CD8-positive, alpha-beta memory T cell (primary cell): ENCODE measurements around the gene BBS7. TPM values are rescaled to one million over a fixed set of nuclear protein-coding genes. Genes with fewer than 3 reads are reported as not detected.

Source experiments
- CTCF ChIA-PET: fragments of 350-600 bp; sonication (Branson Sonifier 250); formaldehyde crosslinking; loops from one replicate; lab custom pipeline; 2021; ENCODE audit warnings: antibody characterized with exemption; lab: Charles Lee
- POLR2A ChIA-PET: fragments of 350-600 bp; sonication (Branson Sonifier 250); formaldehyde crosslinking; loops from one replicate; lab custom pipeline; 2021; ENCODE audit warnings: antibody characterized with exemption; lab: Charles Lee
- DNase-seq, 5 donors: peaks; one replicate each; pipeline versions ENCODE4 v3.0.0 to v3.0.0-alpha.2; 2020 to 2022; ENCODE audit warnings: mixed read lengths in 1 of 5
- H3K27ac ChIP-seq: one replicate; pipeline ENCODE4 v1.7.0; 2013; ENCODE audit warnings: low read depth, mild to moderate bottlenecking, low read length, moderate library complexity
- H3K27me3 ChIP-seq: 2 replicates; pipeline ENCODE4 v1.7.0; 2013; ENCODE audit warnings: low read length, mild to moderate bottlenecking; ENCODE audit not compliant: insufficient read depth, poor library complexity, severe bottlenecking
- H3K36me3 ChIP-seq: 2 replicates; pipeline ENCODE4 v1.7.0; 2013; ENCODE audit warnings: mild to moderate bottlenecking, low read length, moderate library complexity; ENCODE audit not compliant: insufficient read depth
- H3K4me1 ChIP-seq: 2 replicates; pipeline ENCODE4 v1.7.0; 2013; ENCODE audit warnings: mild to moderate bottlenecking, low read length, moderate library complexity; ENCODE audit not compliant: insufficient read depth
- H3K4me3 ChIP-seq: 2 replicates; pipeline ENCODE4 v1.7.0; 2013; ENCODE audit warnings: mild to moderate bottlenecking, low read length
- H3K9me3 ChIP-seq: 2 replicates; pipeline ENCODE4 v1.7.0; 2013; ENCODE audit warnings: mild to moderate bottlenecking, low read length
- H3K27ac Mint-ChIP-seq, 8 donors: one replicate each; pipeline ENCODE4 v1.8.0; 2020 to 2021; ENCODE audit warnings: mixed read lengths in 8 of 8, mild to moderate bottlenecking in 6 of 8, inconsistent platforms in 3 of 8, moderate library complexity in 3 of 8
- H3K27me3 Mint-ChIP-seq, 2 donors: one replicate each; pipeline ENCODE4 v1.8.0; 2020 to 2021; ENCODE audit warnings: mixed read lengths in 2 of 2, mild to moderate bottlenecking in 1 of 2, moderate library complexity in 1 of 2
- H3K36me3 Mint-ChIP-seq, 3 donors: one replicate each; pipeline ENCODE4 v1.8.0; 2020 to 2021; ENCODE audit warnings: mixed read lengths in 3 of 3, inconsistent platforms in 1 of 3, mild to moderate bottlenecking in 1 of 3
- H3K4me1 Mint-ChIP-seq, 3 donors: one replicate each; pipeline ENCODE4 v1.8.0; 2020 to 2021; ENCODE audit warnings: mixed read lengths in 3 of 3, inconsistent platforms in 1 of 3, mild to moderate bottlenecking in 1 of 3
- H3K4me3 Mint-ChIP-seq, 7 donors: one replicate each; pipeline ENCODE4 v1.8.0; 2020 to 2021; ENCODE audit warnings: mixed read lengths in 7 of 7, mild to moderate bottlenecking in 6 of 7, moderate library complexity in 4 of 7, inconsistent platforms in 2 of 7
- H3K9me3 Mint-ChIP-seq, 5 donors: one replicate each; pipeline ENCODE4 v1.8.0; 2020 to 2022; ENCODE audit warnings: mixed read lengths in 5 of 5, mild to moderate bottlenecking in 3 of 5, moderate library complexity in 2 of 5, inconsistent platforms in 1 of 5
- polyA plus RNA-seq: library from polyadenylated mRNA; unstranded; fragments of 300-500 nt; fragmentation: Illumina TruSeq; gene quantifications from one replicate; pipeline ENCODE4 v1.2.3, GENCODE V29; 2021
- total RNA-seq, 2 experiments: library from RNA; stranded (reverse); gene quantifications; one replicate each; pipeline ENCODE4 v1.2.3, GENCODE V29; 2021

Gene BBS7
- total RNA-seq, result 10 to 100 TPM; 23.3 to 23.4 TPM
- 10.8 TPM for polyA plus RNA-seq

GRCh38 chr4:121869841-121870822 lies at the start of gene BBS7:
Gene BBS7, minus strand, starts transcription at chr4:121870474. Its CDS starts 161 bp downstream, at chr4:121870313.
- Mint-ChIP-seq H3K4me1 (peaks cover 22 to 26% (median 22%) of the 10 kb centered on the region in 3 donors), H3K9me3 (no peaks in the 10 kb centered on the region), H3K27me3 (peaks cover 12 to 28% of the 10 kb centered on the region in 2 donors), H3K27ac (peak within 1 kb of the TSS; percentile 83 to 98 (median 95)), H3K4me3 (peak within 1 kb of the TSS; percentile 92 to 99 (median 97)), H3K36me3 (peaks cover 7 to 25% (median 13%) of the 10 kb centered on the region in 3 donors)
- peak within 1 kb of the TSS; percentile 78 for H3K4me3 ChIP-seq
- DNase-seq, result peak; percentile 91 to 96 (median 91)
- ChIA-PET POLR2A (interaction anchor here (0.6 to 1.1 kb wide), 2 partner anchors 9 to 46 kb away, joined by 3 to 7 read pairs; no protein-coding TSS in a partner anchor), CTCF (interaction anchor here (1.4 kb wide), 1 partner anchor 31 kb away, joined by 3 read pairs; no protein-coding TSS in a partner anchor)
- no peaks in the 10 kb centered on the region for H3K9me3 ChIP-seq
- H3K36me3 ChIP-seq, result no peaks in the 10 kb centered on the region
- H3K27me3 ChIP-seq, result no peaks in the 10 kb centered on the region
- H3K27ac ChIP-seq, result peak within 1 kb of the TSS; percentile 71
- peaks cover 7% of the 10 kb centered on the region for H3K4me1 ChIP-seq

DNA sequence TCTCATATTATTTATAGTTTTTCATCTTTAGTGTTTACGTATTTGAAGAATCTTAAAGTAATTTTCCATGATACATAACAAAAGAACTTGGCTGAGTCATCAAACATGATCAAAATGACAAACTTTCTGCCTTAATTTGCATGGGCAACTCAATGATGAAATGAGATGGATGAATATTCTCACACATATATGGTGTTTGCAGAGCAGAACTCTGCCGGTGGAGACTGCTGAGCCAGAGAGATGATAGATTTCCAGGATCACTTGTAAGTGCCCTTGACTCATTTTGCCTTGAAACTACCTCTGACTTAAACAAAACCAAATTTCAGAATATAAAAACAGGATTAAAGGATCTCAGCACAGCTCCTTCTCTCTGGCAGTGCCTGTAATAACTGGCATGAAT lies 43.4 kb upstream of the BBS7 start:
- no peaks in the 10 kb centered on the region for H3K4me1 ChIP-seq
- CTCF ChIA-PET, result no interaction called here
- H3K4me3 Mint-ChIP-seq, result no peak overlapping the region

DNA sequence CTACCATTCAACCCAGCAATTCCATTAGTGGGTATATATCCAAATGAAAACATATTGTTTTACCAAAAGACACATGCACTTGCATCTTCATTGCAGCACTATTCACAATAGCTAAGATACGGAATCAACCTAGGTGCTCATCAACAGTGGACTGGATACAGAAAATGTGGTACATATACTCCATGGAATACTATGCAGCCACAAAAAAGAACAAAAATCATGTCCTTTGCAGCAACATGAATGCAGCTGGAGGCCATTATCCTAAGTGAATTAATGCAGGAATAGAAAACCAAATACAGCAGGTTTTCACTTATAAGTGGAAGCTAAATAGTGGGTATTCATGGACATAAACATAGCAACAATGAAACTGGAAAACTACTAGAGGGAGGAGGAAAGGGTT lies 38.1 kb upstream of the BBS7 start:
- H3K27me3 ChIP-seq, result no peaks in the 10 kb centered on the region
- ChIA-PET CTCF (no interaction called here), POLR2A (no interaction called here)
- no peaks in the 10 kb centered on the region for H3K36me3 ChIP-seq
- DNase-seq, result no peak
- no peaks in the 10 kb centered on the region for H3K4me1 Mint-ChIP-seq
- H3K4me3 ChIP-seq, result no peak overlapping the region
- H3K27ac ChIP-seq, result no peak overlapping the region
- no peak overlapping the region for H3K4me3 Mint-ChIP-seq
- H3K9me3 ChIP-seq, result no peaks in the 10 kb centered on the region
- no peaks in the 10 kb centered on the region for H3K9me3 Mint-ChIP-seq
- no peaks in the 10 kb centered on the region for H3K4me1 ChIP-seq
- H3K27ac Mint-ChIP-seq, result no peak overlapping the region
- peaks cover 2 to 14% of the 10 kb centered on the region in 2 donors for H3K27me3 Mint-ChIP-seq
- peaks cover 0 to 2% (median 0%) of the 10 kb centered on the region in 3 donors for H3K36me3 Mint-ChIP-seq

More for the DNA sequence above, 43.4 kb upstream of the BBS7 start:
- Mint-ChIP-seq H3K4me1 (peaks cover 7 to 10% (median 8%) of the 10 kb centered on the region in 3 donors), H3K9me3 (no peaks in the 10 kb centered on the region), H3K27me3 (peaks cover 0 to 8% of the 10 kb centered on the region in 2 donors), H3K36me3 (peaks cover 0 to 3% (median 0%) of the 10 kb centered on the region in 3 donors), H3K27ac (no peak overlapping the region)
- Histone ChIP-seq H3K9me3 (no peaks in the 10 kb centered on the region), H3K27me3 (no peaks in the 10 kb centered on the region), H3K36me3 (no peaks in the 10 kb centered on the region), H3K27ac (no peak overlapping the region), H3K4me3 (no peak overlapping the region)
- DNase-seq, result no peak
- POLR2A ChIA-PET, result no interaction called here

- H3K27ac Mint-ChIP-seq, result no peak overlapping the region
- no peaks in the 10 kb centered on the region for H3K9me3 ChIP-seq
- H3K36me3 ChIP-seq, result no peaks in the 10 kb centered on the region
- peaks cover 6 to 8% (median 7%) of the 10 kb centered on the region in 3 donors for H3K4me1 Mint-ChIP-seq
- peak; percentile 33 to 57 (median 38) for DNase-seq
- ChIA-PET POLR2A (no interaction called here), CTCF (interaction anchor here (0.8 to 2.1 kb wide), 16 partner anchors 15 to 1032 kb away, joined by 3 to 24 read pairs (median 4); partner anchors contain the start of gene BBS7)
- no peak overlapping the region for H3K27ac ChIP-seq
- H3K27me3 ChIP-seq, result no peaks in the 10 kb centered on the region
- H3K4me1 ChIP-seq, result peaks cover 3% of the 10 kb centered on the region
- H3K27me3 Mint-ChIP-seq, result peaks cover 5 to 12% of the 10 kb centered on the region in 2 donors
- no peaks in the 10 kb centered on the region for H3K9me3 Mint-ChIP-seq
- H3K4me3 ChIP-seq, result no peak overlapping the region
- peaks cover 0 to 2% (median 0%) of the 10 kb centered on the region in 3 donors for H3K36me3 Mint-ChIP-seq
- no peak overlapping the region for H3K4me3 Mint-ChIP-seq
These were observed 30.1 kb upstream of the BBS7 start for GRCh38 chr4:121900132-121900983.

DNA sequence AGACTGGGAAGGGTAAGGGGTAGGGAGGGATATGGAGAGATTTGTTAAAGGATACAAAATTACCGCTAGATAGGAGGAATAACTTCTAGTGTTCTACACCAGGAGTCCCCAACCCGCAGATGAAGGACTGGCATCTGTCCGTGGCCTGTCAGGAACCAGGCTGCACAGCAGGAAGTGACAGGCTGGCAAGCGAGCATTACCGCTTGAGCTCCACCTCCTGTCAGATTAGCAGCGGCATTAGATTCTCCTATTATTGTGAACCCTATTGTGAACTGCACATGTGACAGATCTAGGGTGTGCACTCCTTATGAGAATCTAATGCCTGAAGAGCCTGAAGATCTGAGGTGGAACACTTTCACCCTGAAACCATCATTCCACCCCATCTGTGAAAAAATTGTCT lies 27.9 kb upstream of the BBS7 start:
- H3K9me3 ChIP-seq, result no peaks in the 10 kb centered on the region

DNA sequence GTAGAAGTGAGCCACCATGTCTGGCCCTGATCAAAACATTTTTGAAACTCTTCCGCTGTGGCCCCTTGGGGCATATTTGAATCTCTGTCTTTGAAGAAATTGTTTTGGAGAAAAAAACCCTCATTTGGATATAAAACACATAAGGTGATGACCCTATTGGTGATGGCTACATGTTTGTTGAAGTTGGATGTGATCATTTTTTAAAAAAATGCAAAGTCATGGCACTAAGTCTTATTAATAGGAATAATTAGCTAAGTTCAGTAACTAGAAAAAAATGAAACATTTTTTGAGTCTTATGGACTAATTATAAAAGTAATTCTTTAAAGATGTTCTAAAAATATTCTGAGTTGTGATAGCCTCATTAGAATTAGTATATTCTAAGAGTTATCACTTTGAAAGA lies 17.9 kb upstream of the BBS7 start:
- Mint-ChIP-seq H3K36me3 (peaks cover 0 to 6% (median 0%) of the 10 kb centered on the region in 3 donors), H3K4me1 (no peaks in the 10 kb centered on the region), H3K9me3 (no peaks in the 10 kb centered on the region), H3K27me3 (peaks cover 11 to 53% of the 10 kb centered on the region in 2 donors), H3K4me3 (no peak overlapping the region), H3K27ac (no peak overlapping the region)
- Histone ChIP-seq H3K4me3 (no peak overlapping the region), H3K27me3 (no peaks in the 10 kb centered on the region), H3K36me3 (no peaks in the 10 kb centered on the region), H3K9me3 (no peaks in the 10 kb centered on the region), H3K27ac (no peak overlapping the region), H3K4me1 (no peaks in the 10 kb centered on the region)
- CTCF ChIA-PET, result no interaction called here
- DNase-seq, result no peak
- POLR2A ChIA-PET, result no interaction called here

More for the DNA sequence above, 27.9 kb upstream of the BBS7 start:
- Mint-ChIP-seq H3K4me1 (peaks cover 6 to 8% (median 7%) of the 10 kb centered on the region in 3 donors), H3K9me3 (no peaks in the 10 kb centered on the region), H3K36me3 (no peaks in the 10 kb centered on the region), H3K27me3 (peaks cover 1 to 5% of the 10 kb centered on the region in 2 donors), H3K4me3 (peak overlapping the region in 3 of 7 donors; percentile 11 to 37 (median 35)), H3K27ac (no peak overlapping the region)
- no peaks in the 10 kb centered on the region for H3K36me3 ChIP-seq
- no peak overlapping the region for H3K27ac ChIP-seq
- ChIA-PET CTCF (no interaction called here), POLR2A (no interaction called here)
- peaks cover 3% of the 10 kb centered on the region for H3K4me1 ChIP-seq
- no peaks in the 10 kb centered on the region for H3K27me3 ChIP-seq
- no peak overlapping the region for H3K4me3 ChIP-seq
- DNase-seq, result peak in 2 of 5 donors; percentile 4 to 7

- Mint-ChIP-seq H3K27me3 (peaks cover 13 to 52% of the 10 kb centered on the region in 2 donors), H3K9me3 (no peaks in the 10 kb centered on the region), H3K4me3 (no peak overlapping the region), H3K36me3 (peaks cover 0 to 6% (median 0%) of the 10 kb centered on the region in 3 donors), H3K4me1 (no peaks in the 10 kb centered on the region), H3K27ac (no peak overlapping the region)
- ChIA-PET CTCF (interaction anchor here (1.7 kb wide), 1 partner anchor 16 kb away, joined by 5 read pairs; no protein-coding TSS in a partner anchor), POLR2A (no interaction called here)
- H3K36me3 ChIP-seq, result no peaks in the 10 kb centered on the region
- H3K4me1 ChIP-seq, result no peaks in the 10 kb centered on the region
- DNase-seq, result no peak
- no peaks in the 10 kb centered on the region for H3K9me3 ChIP-seq
- H3K27me3 ChIP-seq, result no peaks in the 10 kb centered on the region
- no peak overlapping the region for H3K4me3 ChIP-seq
- no peak overlapping the region for H3K27ac ChIP-seq
These were observed 14.8 kb upstream of the BBS7 start for GRCh38 chr4:121885115-121885514.
